Measurements from ENCODE around the gene FOXE3. TPM values are rescaled to one million over a fixed set of nuclear protein-coding genes. Genes with fewer than 3 reads are reported as not detected.

Gene FOXE3
- total RNA-seq, 1 experiment from 2014 or later, result not detected

GRCh38 chr1:47448462-47449222 is 32.6 kb downstream of the FOXE3 start:
- no peak for DNase-seq
- H3K27me3 Mint-ChIP-seq (ENCODE audit: insufficient read depth, unreplicated experiment), result no peaks in the 10 kb centered on the region
- H3K36me3 Mint-ChIP-seq (ENCODE audit: insufficient read depth, unreplicated experiment), result peaks cover 4% of the 10 kb centered on the region
- BruUV-seq (replicated peaks), result no TSS peak
- H3K4me1 Mint-ChIP-seq (ENCODE audit: low read depth, unreplicated experiment), result no peaks in the 10 kb centered on the region
- no peak overlapping the region for H3K4me3 ChIP-seq (ENCODE audit: low read depth, low read length)
- H3K4me3 Mint-ChIP-seq (ENCODE audit: unreplicated experiment), result no peak overlapping the region
- H3K9me3 Mint-ChIP-seq (ENCODE audit: unreplicated experiment), result no peaks in the 10 kb centered on the region
- intact Hi-C loops (cut with micrococcal nuclease; ENCODE audit: unreplicated experiment), result no loop called here
- CTCF ChIA-PET, result interaction anchor here (0.6 to 1.4 kb wide), 4 partner anchors 11 to 277 kb away, joined by 3 to 8 read pairs (median 3); partner anchors contain the start of gene FOXD2
- no peaks in the 10 kb centered on the region for H3K9me3 ChIP-seq
- H3K27me3 ChIP-seq (replicated peaks; ENCODE audit: control insufficient read depth, insufficient read depth, low read length), result no peaks in the 10 kb centered on the region
- no peak overlapping the region for H3K27ac Mint-ChIP-seq (ENCODE audit: unreplicated experiment)
- POLR2A ChIA-PET, result no interaction called here
- no peak for TF ChIP-seq CTCF (IDR thresholded peaks at IDR 0.05; ENCODE audit: insufficient read depth in 1 of 2, low read depth in 1 of 2, low read length in 1 of 2, severe bottlenecking in 1 of 2, unreplicated experiment in 1 of 2)
- H3K4me1 ChIP-seq, result no peaks in the 10 kb centered on the region
- no peaks in the 10 kb centered on the region for H3K36me3 ChIP-seq (ENCODE audit: control insufficient read depth, insufficient read depth, low read length)

- no peak overlapping the region for H3K4me3 Mint-ChIP-seq (ENCODE audit: unreplicated experiment)
- no peaks in the 10 kb centered on the region for H3K27me3 Mint-ChIP-seq (ENCODE audit: insufficient read depth, unreplicated experiment)
- no peak overlapping the region for H3K27ac Mint-ChIP-seq (ENCODE audit: unreplicated experiment)
- H3K4me1 Mint-ChIP-seq (ENCODE audit: low read depth, unreplicated experiment), result no peaks in the 10 kb centered on the region
- Histone ChIP-seq H3K27me3 (replicated peaks; ENCODE audit: control insufficient read depth, insufficient read depth, low read length) (no peaks in the 10 kb centered on the region), H3K36me3 (ENCODE audit: control insufficient read depth, insufficient read depth, low read length) (no peaks in the 10 kb centered on the region), H3K4me1 (no peaks in the 10 kb centered on the region), H3K9me3 (no peaks in the 10 kb centered on the region), H3K4me3 (ENCODE audit: low read depth, low read length) (no peak overlapping the region)
- TF ChIP-seq CTCF (IDR thresholded peaks at IDR 0.05; ENCODE audit: insufficient read depth in 1 of 2, low read depth in 1 of 2, low read length in 1 of 2, severe bottlenecking in 1 of 2, unreplicated experiment in 1 of 2), result peak; percentile 24 to 32
- CTCF ChIA-PET, result interaction anchor here (1.4 to 1.7 kb wide), 2 partner anchors 13 to 28 kb away, joined by 4 to 8 read pairs; partner anchors contain the start of gene FOXD2
- H3K9me3 Mint-ChIP-seq (ENCODE audit: unreplicated experiment), result no peaks in the 10 kb centered on the region
- POLR2A ChIA-PET, result no interaction called here
- intact Hi-C loops (cut with micrococcal nuclease; ENCODE audit: unreplicated experiment), result no loop called here
- peak in 1 of 2 experiments; percentile 30 for DNase-seq
- peaks cover 2% of the 10 kb centered on the region for H3K36me3 Mint-ChIP-seq (ENCODE audit: insufficient read depth, unreplicated experiment)
- no TSS peak for BruUV-seq (replicated peaks)
Measured at GRCh38 chr1:47449822-47450552, 33.9 kb downstream of the FOXE3 start.

- ChIA-PET POLR2A (no interaction called here), CTCF (interaction anchor here (1.7 kb wide), 1 partner anchor 27 kb away, joined by 4 read pairs; no protein-coding TSS in a partner anchor)
- H3K4me1 Mint-ChIP-seq (ENCODE audit: low read depth, unreplicated experiment), result no peaks in the 10 kb centered on the region
Measured at GRCh38 chr1:47450606-47451005, 34.5 kb downstream of the FOXE3 start.

More at GRCh38 chr1:47450606-47451005, 34.5 kb downstream of the FOXE3 start:
- no peaks in the 10 kb centered on the region for H3K36me3 Mint-ChIP-seq (ENCODE audit: insufficient read depth, unreplicated experiment)
- H3K4me1 ChIP-seq, result no peaks in the 10 kb centered on the region
- H3K4me3 ChIP-seq (ENCODE audit: low read depth, low read length), result no peak overlapping the region
- H3K9me3 Mint-ChIP-seq (ENCODE audit: unreplicated experiment), result no peaks in the 10 kb centered on the region
- intact Hi-C loops (cut with micrococcal nuclease; ENCODE audit: unreplicated experiment), result no loop called here
- TF ChIP-seq CTCF (IDR thresholded peaks at IDR 0.05; ENCODE audit: insufficient read depth in 1 of 2, low read depth in 1 of 2, low read length in 1 of 2, severe bottlenecking in 1 of 2, unreplicated experiment in 1 of 2), result no peak
- no peaks in the 10 kb centered on the region for H3K36me3 ChIP-seq (ENCODE audit: control insufficient read depth, insufficient read depth, low read length)
- H3K4me3 Mint-ChIP-seq (ENCODE audit: unreplicated experiment), result no peak overlapping the region
- no peaks in the 10 kb centered on the region for H3K9me3 ChIP-seq
- H3K27ac Mint-ChIP-seq (ENCODE audit: unreplicated experiment), result no peak overlapping the region
- no peaks in the 10 kb centered on the region for H3K27me3 Mint-ChIP-seq (ENCODE audit: insufficient read depth, unreplicated experiment)
- no peaks in the 10 kb centered on the region for H3K27me3 ChIP-seq (replicated peaks; ENCODE audit: control insufficient read depth, insufficient read depth, low read length)
- no peak for DNase-seq
- no TSS peak for BruUV-seq (replicated peaks)
